Hematopoietic multipotent progenitor cell (in vitro differentiated cells): ENCODE results near the gene TMEM253. TPM values are rescaled to one million over a fixed set of nuclear protein-coding genes. Genes with fewer than 3 reads are reported as not detected.
A peak's percentile ranks its signal among the peaks of the same experiment; 100 is the strongest.

ENCODE experiments used
- DNase-seq, 3 donors: peaks; one replicate each; pipeline ENCODE4 v3.0.0-alpha.2; 2011 to 2015; ENCODE audit warnings: low read depth in 2 of 3, low spot score in 2 of 3
- total RNA-seq: library from RNA; depleted of rRNA; stranded (reverse); fragments of >200 nt; gene quantifications from one replicate; pipeline ENCODE4 v1.2.3, GENCODE V29; 2012

Gene TMEM253
- total RNA-seq, 1 donor: not detected

DNA sequence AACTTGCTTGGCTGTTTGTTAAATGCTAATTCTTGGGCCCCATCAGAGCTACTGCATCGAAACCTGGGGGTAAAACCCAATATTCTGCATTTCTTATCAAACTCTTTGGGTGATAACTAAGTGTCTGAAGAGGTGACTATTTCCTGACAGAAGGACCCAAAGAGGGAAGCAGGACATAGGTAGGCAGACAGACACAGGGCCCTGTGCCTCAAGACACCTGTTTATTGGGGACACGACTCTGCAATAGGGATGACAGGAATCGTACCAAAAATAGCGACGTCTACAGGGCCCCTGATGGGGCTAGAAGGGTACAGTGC is 11.0 kb upstream of the TMEM253 start:
- no peak for DNase-seq

DNA sequence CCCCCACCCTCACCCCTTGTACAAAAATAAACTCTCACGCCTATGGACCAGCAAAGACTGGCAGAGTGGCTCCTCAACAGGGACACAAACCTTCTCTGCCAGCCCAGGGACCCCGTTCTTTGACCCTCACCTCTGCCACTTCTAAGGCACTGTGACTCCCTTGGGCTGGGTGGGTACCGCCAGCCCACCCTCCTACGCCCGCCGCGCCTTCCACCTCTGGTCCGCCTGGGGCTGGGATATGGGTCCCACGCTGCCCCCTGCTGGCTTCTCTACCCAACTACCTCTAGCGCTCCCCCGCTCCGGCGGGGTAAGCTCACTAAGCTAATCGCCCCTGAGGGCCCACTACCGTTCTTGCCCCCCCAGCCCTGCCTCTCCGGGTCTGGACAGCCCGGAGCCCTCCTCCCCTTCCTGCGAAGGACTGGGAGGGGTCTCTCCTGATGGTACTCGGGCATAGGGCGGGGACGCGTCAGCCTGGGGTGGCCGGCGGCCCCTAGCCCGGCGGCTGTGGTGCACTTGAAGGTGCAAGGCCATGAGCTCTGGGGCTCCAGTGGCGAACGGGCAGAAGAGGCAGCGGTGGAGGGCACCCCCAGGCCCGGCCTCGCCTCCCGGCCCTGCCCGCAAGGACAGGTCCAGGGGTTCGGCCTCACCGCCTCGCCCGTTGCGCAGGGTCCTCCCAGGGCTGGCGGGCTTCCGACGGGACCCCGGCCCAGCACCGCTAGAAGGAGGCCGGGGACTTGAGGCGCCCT is 10.5 kb upstream of the TMEM253 start:
- peak in 1 of 3 donors; percentile 63 for DNase-seq

DNA sequence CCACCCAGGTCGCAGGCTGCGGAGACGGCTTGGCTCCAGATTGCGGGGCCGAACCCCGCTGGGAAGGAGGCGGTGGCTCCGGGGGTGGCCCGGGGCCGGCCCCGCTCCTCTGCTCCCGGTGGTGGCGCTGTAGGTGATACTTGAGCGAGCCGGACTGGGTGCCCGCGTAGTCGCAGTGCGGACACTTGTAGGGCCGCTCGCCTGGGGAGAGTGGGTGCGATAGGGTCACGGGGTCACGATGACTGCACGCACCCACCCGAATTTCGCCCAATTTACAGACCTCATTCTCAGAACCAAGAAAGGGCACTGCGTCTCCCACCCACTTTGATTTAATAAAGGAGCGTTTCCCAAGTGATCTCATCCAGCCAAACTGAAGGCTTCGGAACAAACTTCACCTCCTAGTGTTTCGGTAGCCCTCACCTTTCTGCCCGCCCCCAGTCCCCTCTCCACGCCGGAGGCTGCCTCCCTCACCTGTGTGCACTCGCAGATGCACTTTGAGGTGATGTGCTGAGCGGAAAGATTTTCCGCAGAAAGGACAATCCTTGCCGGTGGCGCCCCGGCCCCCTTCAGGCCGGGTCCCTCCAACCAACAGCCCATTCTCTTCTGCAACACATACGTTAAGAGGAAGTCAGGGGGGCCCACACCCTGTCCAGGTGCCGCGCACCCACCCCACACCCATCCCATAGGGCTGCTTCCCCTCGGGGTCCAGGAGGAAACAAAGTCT is 9.8 kb upstream of the TMEM253 start:
- no peak for DNase-seq

DNA sequence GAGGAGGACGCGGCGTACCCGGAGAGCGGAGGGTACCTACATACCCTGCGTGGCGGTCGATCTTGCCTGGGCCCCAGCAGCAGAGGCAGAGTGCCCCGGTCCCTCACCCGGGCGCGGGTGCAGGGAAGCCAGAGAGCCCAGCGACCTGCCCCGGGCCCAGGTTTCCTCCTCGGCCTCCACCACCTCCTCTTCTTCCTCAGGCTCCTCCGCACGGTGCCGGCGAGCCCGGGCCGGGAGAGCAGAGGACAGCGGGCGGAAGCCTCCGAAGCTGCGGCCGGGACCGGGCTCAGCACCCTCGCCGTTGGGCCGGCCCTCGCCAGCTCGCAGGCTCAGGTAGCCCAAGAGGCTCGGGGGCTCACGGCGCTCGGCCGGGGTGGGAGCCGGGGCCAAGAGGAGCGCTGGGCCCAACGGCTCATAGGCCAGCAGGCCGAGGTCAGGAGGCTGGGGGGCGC is 9.0 kb upstream of the TMEM253 start:
- no peak for DNase-seq

DNA sequence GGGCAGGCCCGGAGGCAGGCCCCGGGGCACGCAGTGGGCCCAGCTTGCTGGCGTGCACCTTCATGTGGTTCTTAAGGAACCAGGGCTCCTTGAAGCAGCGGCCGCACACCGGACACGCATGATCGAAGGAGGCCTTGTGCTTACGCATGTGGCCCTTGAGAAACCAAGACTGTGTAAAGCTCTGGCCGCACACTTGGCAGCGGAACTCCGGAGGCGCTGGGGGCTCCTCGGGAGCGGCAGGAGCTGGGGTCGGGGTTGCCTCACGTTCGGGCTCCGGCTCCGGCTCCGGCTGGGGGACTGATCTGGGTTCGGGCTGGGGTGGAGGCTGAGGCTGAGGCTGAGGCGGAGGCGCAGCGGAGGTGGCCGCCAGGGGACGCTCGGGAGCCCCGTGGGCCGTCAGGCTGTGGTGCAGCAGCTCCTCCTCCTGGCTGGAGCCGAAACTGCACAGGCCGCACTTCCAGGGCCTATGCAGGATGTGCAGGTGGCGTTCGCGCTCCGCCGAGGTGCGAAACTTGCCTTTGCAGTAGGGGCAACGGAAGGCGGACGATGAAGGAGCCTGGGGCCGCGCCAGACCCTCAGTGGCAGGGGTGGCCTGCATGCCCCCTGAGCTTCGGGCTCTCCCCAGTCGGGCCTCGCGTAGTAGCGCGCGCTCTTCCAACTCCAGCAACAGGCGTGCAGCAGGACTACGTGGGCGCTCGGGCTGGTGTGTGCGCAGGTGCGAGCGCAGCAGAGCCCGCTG is 8.4 kb upstream of the TMEM253 start:
- peak; percentile 78 to 96 (median 83) for DNase-seq

DNA sequence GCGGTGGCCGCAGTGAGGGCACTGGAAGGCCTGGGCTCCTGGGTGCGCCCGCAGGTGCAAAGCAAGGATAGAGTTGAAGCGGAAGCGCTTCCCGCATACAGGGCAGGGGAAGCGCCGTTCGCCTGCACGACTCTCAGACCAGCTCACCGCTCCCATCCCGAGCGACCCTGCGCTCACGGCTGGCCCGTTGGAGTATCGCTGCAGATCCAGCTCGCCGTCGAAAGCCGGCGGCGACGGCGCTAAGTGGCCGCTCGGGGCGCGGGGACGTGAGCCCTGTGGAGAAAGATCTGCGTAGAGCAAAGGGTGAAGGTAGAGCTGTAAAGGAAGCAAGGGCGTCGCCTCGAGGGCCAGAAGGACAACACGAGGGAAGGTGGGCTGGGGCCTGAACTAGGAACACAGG is 7.8 kb upstream of the TMEM253 start:
- DNase-seq: no peak

DNA sequence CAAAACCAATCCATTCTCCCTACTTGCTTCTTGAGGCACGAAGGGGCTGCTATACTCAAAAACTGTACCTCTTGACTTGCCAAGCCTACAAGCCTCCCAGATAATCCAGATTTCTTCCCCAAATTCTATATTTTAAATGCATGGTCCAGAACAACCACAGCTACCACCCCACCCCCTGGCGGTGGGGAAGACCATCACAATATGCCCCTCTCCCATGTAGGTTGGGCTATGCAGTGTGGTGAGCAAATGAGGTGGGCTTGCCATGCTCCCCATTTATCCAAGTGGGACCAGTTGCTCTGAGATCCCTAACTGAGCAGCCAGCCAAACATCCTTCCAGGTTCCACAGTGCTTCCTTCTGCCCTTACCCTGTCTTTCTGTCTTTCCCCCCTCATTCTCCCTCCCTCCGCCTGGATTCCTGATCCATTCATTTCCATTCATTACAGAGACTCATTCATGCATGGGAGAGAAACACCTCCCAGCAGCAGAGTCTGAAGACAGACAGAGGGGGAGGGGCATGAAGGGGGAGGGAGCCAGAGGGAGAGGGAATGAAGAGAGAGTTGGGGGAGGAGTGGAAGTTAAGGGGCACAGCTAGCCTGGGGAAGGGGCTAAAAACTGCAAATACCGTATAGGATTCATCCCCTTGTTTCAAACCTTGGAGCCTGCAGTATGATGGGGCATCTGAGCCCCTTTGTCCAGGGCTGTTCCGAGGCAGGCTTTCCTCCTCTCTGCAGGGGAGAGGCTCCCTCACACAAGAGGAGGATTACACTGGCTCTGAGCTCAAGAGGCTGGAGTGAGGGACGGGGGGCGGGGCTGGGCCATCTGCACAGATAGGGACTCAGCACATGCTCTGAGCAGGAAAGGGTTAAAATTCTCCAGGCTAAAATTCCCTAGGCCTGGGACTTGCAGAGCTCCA is 6.8 kb upstream of the TMEM253 start:
- DNase-seq: no peak

DNA sequence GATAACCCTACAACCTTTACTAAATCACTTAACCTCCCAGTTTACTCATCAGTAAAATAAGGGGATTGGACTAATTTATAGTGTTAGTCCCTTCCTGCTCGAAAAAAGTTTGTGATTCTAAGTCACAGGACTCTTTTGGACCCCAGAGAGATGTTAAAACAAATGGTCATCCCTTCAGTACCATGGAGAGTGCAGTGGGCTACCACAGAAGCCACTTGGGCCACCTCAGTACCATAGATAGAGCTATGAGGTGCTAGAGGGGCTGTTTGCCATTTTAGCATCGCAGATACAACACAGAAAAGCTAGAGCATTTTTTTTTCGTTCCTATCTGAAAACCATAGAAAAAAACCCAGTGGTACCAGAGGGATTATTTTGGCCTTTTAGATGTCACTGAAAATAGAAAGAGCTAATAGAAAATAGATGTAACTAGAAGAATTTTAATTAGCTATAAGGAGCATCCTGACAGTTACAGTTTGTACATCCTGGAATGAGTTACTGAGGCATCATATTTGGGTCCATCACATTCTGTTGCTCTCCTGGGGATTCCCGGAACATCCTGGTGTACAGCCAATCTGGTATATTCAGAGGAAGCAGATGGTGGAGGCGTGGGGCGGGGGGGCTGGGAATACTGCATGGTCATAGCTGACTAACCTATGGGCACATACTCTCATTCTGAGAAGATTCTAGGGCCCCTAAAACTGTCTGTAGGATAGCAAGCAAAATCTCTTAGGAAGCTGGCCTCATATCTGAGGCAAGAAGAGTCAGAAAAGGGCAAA is 5.2 kb upstream of the TMEM253 start:
- no peak for DNase-seq

DNA sequence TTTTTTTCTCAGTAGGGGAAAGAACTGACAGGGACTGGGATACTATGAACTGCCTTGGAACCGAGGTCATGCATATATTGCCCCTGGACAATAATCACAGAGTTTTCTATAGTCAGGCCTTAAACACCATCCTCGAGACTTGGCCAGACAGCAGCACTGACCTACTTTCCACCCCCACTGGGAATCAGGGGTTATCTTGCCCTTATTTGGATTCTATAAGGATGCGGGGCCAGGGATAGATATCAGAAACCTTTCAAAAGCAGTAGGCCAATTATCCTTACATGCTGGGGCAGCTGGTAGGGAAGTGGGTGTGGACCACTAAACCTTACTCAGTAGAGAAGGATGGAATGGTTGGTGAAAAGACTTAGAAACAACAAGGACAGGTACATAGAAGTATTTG is 4.4 kb upstream of the TMEM253 start:
- no peak for DNase-seq

DNA sequence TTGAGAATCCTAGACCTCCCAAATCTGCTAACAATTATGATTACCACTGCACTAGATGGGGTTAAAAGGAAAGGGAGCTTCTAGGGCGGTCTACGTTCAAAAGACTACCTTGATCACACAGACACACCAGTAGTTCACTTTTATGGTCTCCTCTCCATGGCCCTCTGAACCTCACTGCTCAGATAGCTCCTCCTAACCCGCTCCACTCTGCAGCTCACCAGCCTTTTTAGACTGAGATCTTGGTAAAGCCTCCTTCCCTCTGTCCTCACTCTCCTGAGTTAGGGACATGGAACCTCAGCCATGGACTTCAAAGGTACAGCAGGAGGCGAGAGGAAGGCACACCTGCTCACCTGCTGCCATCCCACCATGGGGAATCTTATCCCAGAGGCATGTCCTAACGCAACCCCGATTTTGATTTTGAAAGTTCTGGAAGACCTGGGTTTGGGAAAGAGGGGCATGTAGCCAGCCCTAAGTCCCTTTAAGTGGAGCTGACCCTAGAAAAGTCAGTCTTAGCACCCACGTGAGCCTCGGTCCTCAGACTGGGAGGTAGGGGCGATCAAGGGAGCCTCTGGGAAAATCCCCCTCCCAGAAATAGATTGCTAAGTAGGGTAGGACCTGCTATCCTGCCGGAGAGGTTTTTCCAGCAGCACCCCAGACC is 3.8 kb upstream of the TMEM253 start:
- DNase-seq: no peak

DNA sequence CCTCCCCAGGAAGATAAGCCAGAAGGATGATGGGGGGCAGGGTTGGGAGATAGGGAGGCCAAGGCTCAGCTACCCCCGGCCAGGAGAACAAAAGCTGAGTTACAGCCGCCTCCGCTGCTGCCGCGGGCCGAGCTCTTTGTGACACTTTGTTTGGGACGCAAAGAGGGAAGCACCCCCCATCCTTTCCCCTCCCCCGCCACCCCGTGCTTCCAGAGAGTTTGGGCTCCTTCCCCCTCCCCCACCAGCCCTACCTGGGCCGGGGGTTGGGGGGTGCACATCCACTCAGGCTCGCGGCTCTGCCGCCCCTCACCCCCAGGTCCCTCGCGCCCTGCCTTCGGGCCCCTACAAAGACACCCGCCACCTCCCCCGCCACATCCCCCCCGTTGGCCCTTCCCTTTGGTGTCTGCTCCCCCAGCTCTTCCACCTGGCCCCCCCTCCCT is 3.2 kb upstream of the TMEM253 start:
- no peak for DNase-seq

DNA sequence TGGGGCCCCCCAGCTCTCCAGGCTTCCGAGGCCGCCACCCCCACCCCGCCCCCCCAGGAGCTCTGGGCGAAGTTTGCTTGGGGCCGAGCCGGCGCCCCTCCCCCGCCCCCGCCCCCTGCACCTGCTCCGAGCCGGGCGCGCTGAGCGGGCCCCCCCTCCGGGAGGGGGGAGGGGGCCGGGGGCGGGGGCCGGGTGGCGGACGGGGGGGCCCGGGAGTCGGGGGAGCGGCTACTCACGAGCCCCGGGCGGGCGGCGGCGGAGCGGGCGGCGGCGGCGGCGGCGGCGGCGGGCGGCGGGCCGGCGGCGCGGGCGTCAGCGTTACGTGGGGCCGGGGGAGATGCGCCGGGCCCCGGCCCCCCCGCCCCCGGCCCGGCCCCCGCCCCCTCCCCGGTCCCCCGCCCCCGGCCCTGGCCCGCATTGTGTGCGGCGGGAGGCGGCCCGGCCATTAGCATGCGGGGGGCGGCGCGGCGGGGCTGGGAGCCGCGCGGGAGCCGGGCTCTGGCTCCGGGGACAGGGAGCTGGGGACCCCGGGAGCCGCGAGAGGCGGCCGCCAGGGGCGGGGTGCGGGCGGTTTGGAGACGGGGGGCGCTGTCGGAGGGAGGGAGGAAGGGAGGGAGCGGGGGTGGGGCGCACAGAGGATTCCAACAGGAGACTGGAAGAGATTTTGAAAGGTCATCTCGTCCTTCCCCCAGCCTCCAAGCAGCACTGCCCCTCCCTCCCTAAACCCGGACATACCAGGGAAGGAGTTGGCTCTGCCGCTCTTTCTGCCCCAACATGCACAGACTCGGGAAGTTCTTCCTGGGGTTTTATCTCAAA is 2.6 kb upstream of the TMEM253 start, which contains the start of gene ZNF219:
TSS of gene ZNF219 (minus strand) at position 580 of the 816 bp plus-strand sequence. CDS start 5,064 bp downstream, outside the sequence.
- peak in 2 of 3 donors; percentile 29 to 44 for DNase-seq

DNA sequence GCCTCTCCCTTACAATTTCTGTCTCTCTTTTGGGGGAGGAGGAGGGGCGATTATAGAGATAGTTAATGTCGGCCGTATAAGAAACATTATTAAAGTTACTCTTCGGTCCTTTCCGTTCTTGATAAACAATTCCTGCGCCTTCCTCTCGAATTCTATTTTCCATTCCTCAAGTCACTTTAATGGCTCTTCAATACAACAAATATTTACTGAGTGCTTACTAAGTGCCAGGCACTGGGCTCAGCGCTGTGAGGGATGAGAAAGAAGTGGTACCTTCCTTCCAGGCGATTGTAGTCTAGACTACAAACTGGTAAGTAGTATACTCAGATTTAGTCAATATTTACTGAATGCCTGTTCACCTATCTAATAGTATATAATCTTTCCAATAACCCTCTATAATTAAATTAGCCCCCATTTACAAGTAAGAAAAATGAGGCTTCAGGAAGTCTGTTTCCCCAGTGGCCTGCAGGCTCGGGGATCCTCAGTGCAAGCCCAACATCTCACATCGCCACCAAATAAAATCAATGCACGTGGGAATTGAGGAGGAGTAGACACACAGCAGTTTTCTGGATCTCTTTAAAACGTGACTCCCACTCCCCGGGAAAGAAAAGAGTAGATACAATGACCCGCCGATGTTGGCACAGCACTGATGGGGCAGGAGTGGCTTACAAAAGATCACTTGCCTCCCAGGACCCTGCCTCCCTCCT is 1.8 kb upstream of the TMEM253 start:
- DNase-seq: no peak

DNA sequence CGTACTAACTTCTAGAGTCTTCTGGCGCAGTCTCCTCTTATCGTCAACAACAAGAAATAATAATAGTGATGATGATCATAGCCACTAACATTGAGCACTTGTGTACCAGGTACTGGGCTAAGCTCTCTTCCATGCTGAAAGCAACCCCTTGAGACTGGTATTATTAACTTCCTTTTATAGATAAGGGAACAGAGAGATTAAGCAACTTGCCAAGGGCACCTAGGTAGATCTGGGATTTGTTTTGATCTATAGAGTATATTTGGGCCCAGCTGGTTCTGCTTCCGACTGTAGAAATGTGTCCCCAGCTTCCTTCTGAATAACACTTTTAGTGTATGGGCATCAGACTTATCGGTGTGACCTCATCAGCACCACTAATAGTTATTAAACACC is 1.3 kb upstream of the TMEM253 start:
- DNase-seq: no peak

DNA sequence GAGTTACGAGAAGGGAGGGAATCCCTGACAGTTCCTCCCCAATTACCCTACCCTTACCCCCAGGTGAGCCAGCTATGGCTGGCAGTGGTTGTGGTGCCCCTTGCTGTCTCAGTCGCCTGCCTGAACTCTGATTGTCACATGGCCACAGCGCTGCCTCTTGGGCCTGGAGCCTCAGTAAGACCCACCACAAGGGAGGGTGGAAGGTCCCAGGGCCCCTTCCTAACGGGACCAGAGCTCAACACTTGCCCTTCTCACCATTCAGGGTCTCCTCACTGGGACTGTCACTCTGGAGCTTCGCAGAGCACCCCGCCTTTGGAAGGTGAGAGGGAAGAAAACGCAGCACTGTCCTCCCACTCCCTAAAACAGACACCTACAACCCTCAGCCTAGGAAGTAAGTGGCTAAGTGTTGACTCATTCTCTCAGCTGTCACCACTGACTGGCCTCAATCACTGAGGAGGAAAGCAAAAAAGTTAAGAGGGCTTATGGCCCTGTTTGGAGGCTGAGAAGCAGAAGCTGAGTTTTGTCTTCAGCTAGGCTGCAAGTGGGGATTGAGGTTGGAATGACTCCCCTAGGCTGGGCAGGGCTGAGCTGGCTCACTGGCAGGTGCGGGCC is 1.0 kb downstream of the TMEM253 start:
- no peak for DNase-seq

DNA sequence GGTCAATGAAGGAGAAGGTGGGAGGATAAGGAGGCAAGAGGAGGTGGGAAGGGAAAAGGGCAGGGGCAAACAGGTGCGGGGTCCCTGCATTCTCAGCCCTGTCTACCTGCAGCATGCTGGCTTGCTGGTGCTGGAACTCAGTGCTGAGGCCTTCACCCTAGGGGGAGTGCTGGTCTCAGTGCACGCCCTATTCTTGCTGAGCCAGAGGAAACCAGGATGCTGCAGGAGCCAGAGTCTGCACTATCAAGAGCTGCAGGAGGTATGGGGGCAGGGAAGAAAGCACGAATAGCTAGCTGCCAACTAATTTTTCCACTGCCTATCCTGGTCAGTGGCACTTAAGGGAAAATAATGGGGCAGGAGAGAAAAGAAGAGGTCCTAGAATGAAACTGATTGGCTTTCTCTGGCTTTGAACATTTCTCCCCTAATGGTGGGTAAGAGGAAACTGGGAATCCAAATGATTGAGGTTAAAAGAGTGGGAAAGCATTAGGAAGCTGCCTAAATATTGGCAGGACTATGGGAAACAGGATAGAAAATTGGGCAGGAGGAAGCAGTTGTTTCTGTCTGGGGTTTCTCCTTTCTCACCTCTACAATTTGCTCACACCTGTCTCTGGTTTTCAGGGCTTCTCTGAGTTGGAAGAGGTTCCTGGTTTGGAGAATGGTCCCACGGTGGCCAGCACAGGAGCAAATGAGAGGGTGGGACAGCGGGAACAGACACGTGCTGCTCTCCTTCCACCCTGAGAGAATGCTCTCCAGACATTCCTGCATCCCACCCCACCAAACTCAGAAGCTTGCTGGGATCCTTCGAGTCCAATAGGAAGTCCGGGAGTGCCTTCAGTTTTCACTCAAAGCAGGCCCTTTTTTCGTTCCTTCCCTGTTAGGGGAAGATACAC is 1.9 kb downstream of the TMEM253 start:
- DNase-seq: no peak
